PC-9 (cell line): ENCODE results near the gene PMPCA.

Experiments used
- EZH2 ChIP-seq: fragments of 200-600 bp; sonication (generic); IDR thresholded peaks from 2 replicates; pipeline ENCODE4 v1.8.0; 2017; ENCODE audit warnings: antibody characterized with exemption, low read depth
- TF ChIP-seq, protein P1 (sequence below): fragments of 200-600 bp; sonication (generic); conservative IDR thresholded peaks from 2 replicates; pipeline ENCODE4 v1.6.1; 2017; ENCODE audit warnings: mixed run types, antibody characterized with exemption, mild to moderate bottlenecking, moderate library complexity

DNA sequence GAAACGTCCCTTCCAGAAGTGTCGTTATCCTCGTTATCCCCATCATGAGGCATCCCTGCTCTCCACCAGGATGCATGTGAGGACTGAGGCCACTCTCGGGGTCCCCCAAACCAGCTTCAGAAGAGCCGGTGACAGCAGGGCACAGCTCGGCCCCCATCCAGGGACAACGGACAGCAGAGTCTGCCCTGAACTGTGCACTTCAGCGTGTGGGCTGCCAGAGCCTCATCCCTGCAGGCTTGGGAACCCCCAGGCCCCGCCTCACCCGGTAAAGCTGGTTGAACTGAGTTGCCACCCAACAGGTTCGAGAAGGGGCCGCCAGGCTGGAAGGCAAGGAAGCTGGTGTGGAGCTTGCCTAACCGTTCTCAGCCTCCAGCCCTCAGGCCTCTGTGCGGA is 36.3 kb upstream of the PMPCA start:
- no peak for TF ChIP-seq EZH2
- TF ChIP-seq, protein P1, sequence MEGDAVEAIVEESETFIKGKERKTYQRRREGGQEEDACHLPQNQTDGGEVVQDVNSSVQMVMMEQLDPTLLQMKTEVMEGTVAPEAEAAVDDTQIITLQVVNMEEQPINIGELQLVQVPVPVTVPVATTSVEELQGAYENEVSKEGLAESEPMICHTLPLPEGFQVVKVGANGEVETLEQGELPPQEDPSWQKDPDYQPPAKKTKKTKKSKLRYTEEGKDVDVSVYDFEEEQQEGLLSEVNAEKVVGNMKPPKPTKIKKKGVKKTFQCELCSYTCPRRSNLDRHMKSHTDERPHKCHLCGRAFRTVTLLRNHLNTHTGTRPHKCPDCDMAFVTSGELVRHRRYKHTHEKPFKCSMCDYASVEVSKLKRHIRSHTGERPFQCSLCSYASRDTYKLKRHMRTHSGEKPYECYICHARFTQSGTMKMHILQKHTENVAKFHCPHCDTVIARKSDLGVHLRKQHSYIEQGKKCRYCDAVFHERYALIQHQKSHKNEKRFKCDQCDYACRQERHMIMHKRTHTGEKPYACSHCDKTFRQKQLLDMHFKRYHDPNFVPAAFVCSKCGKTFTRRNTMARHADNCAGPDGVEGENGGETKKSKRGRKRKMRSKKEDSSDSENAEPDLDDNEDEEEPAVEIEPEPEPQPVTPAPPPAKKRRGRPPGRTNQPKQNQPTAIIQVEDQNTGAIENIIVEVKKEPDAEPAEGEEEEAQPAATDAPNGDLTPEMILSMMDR, result no peak
